A673 (cell line): ENCODE data around the gene CDC42EP2. TPM values are rescaled to one million over a fixed set of nuclear protein-coding genes. Genes with fewer than 3 reads are reported as not detected.

Source experiments
- BruUV-seq: library from RNA; stranded (reverse); fragments of 400-500 nt; replicated peaks from 2 replicates; lab custom pipeline; 2021; lab: Mats Ljungman, UMichigan
- CTCF ChIA-PET: fragments of 300-600 bp; sonication (Branson Sonifier 250); formaldehyde crosslinking; loops from one replicate; lab custom pipeline; 2022; ENCODE audit warnings: antibody characterized with exemption; lab: Charles Lee
- POLR2A ChIA-PET: fragments of 300-600 bp; sonication (Branson Sonifier 250); formaldehyde crosslinking; loops from one replicate; lab custom pipeline; 2022; ENCODE audit warnings: antibody characterized with exemption; ENCODE audit not compliant: low non-redundant PET; lab: Charles Lee
- DNase-seq: peaks from one replicate; pipeline ENCODE4 v3.0.0-alpha.2; 2015; ENCODE audit warnings: low spot score
- H3K27ac ChIP-seq: fragments of 200-600 bp; sonication (generic); 2 replicates; pipeline ENCODE4 v1.5.1; 2016; ENCODE audit warnings: mixed run types, low read depth, mild to moderate bottlenecking, mixed read lengths, antibody characterized with exemption, low read length; ENCODE audit not compliant: poor library complexity, severe bottlenecking
- H3K27me3 ChIP-seq: fragments of 200-600 bp; sonication (generic); replicated peaks from 2 replicates; pipeline ENCODE4 v1.6.1; 2017; ENCODE audit warnings: mixed run types, low read depth, mild to moderate bottlenecking, mixed read lengths, antibody characterized with exemption, low read length; ENCODE audit not compliant: insufficient read depth, poor library complexity
- H3K36me3 ChIP-seq: fragments of 200-600 bp; sonication (generic); 2 replicates; pipeline ENCODE4 v1.6.1; 2016; ENCODE audit warnings: mixed run types, mild to moderate bottlenecking, mixed read lengths, antibody characterized with exemption, low read length; ENCODE audit not compliant: insufficient read depth, poor library complexity, severe bottlenecking
- H3K4me1 ChIP-seq: fragments of 200-600 bp; sonication (generic); 2 replicates; pipeline ENCODE4 v1.6.1; 2017; ENCODE audit warnings: mixed run types, mild to moderate bottlenecking, mixed read lengths, antibody characterized with exemption, low read length; ENCODE audit not compliant: insufficient read depth, poor library complexity, severe bottlenecking
- H3K4me3 ChIP-seq: fragments of 200-600 bp; sonication (generic); 2 replicates; pipeline ENCODE4 v1.5.1; 2016; ENCODE audit warnings: low read depth, mixed run types, mild to moderate bottlenecking, mixed read lengths, low read length; ENCODE audit not compliant: poor library complexity, severe bottlenecking
- H3K9me3 ChIP-seq: fragments of 200-600 bp; sonication (generic); 2 replicates; pipeline ENCODE4 v1.6.1; 2016; ENCODE audit warnings: mixed run types, low read depth, mild to moderate bottlenecking, mixed read lengths, antibody characterized with exemption, low read length; ENCODE audit not compliant: poor library complexity, severe bottlenecking
- EZH2 ChIP-seq: fragments of 200-600 bp; sonication (generic); IDR thresholded peaks from 2 replicates; pipeline ENCODE4 v1.6.1; 2017; ENCODE audit warnings: borderline replicate concordance, low read depth, mild to moderate bottlenecking, mixed read lengths, antibody characterized with exemption, low read length; ENCODE audit not compliant: poor library complexity, severe bottlenecking
- intact Hi-C: fragments of 100-400 bp; cut with micrococcal nuclease; formaldehyde crosslinking; loops from one replicate; pipeline ENCODE4 v1.10.0; 2022; ENCODE audit not compliant: unreplicated experiment
- total RNA-seq: library from RNA; stranded (reverse); gene quantifications from 2 replicates; pipeline ENCODE4 v1.2.3, GENCODE V29; 2021
- TF ChIP-seq, protein P1 (sequence below): fragments of 300-800, 200-600 bp; sonication (generic); conservative IDR thresholded peaks from 2 replicates; pipeline ENCODE4 v1.5.1; 2017; ENCODE audit warnings: low read depth, mild to moderate bottlenecking, antibody characterized with exemption, low read length, moderate library complexity, mixed read lengths

Gene CDC42EP2
- total RNA-seq, 1 experiment from 2014 or later = 4.8 TPM

DNA sequence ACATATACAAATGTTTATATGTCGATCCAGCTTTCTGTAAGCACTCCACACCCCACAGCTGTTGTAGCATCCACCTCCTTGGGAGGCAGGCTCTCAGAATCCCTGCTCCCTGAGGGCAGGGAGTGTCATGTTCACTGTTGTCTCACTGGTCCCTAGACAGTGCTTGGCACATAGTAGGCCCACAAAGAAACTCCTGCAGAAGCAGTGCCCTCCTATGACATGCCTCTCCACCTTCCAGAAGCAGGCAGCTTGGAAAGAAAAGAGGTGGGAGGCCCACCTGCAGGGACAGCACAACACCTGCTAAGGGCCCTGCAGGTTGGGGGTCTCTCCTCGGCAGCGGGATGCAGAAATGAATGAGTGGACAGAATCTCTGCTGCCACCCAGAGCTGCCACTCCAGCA, 11.1 kb upstream of the CDC42EP2 start:
- Histone ChIP-seq H3K27me3 (no peaks in the 10 kb centered on the region), H3K9me3 (no peaks in the 10 kb centered on the region), H3K4me3 (no peak overlapping the region), H3K27ac (no peak overlapping the region), H3K4me1 (peaks cover 11% of the 10 kb centered on the region), H3K36me3 (peaks cover 10% of the 10 kb centered on the region)
- CTCF ChIA-PET = interaction anchor here (0.7 kb wide), 1 partner anchor 27 kb away, joined by 3 read pairs; no protein-coding TSS in a partner anchor
- TF ChIP-seq, protein P1, sequence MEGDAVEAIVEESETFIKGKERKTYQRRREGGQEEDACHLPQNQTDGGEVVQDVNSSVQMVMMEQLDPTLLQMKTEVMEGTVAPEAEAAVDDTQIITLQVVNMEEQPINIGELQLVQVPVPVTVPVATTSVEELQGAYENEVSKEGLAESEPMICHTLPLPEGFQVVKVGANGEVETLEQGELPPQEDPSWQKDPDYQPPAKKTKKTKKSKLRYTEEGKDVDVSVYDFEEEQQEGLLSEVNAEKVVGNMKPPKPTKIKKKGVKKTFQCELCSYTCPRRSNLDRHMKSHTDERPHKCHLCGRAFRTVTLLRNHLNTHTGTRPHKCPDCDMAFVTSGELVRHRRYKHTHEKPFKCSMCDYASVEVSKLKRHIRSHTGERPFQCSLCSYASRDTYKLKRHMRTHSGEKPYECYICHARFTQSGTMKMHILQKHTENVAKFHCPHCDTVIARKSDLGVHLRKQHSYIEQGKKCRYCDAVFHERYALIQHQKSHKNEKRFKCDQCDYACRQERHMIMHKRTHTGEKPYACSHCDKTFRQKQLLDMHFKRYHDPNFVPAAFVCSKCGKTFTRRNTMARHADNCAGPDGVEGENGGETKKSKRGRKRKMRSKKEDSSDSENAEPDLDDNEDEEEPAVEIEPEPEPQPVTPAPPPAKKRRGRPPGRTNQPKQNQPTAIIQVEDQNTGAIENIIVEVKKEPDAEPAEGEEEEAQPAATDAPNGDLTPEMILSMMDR = no peak
- TF ChIP-seq EZH2 = no peak
- POLR2A ChIA-PET = no interaction called here
- no peak for DNase-seq
- no TSS peak for BruUV-seq
- intact Hi-C loops = no loop called here

DNA sequence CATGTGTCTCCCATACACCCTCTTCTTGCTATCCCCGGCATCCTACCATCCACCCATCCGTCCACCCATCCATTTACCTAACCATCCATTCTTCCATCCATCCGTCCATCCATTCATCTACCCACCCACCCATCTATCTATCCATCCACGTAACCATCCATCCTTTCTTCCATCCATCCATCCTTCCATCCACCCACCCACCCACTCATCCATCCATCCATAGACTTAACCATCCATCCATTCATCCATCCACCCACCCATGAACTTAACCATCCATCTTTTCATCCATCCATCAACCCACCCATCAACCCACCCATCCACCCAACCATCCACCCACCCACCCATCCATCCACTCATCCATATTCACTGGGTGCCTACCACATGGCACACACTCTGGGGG, 10.6 kb upstream of the CDC42EP2 start:
- ChIA-PET CTCF (interaction anchor here (0.7 kb wide), 1 partner anchor 26 kb away, joined by 3 read pairs; no protein-coding TSS in a partner anchor), POLR2A (no interaction called here)
- H3K27ac ChIP-seq = no peak overlapping the region
- no peaks in the 10 kb centered on the region for H3K27me3 ChIP-seq
- H3K4me3 ChIP-seq = no peak overlapping the region
- H3K4me1 ChIP-seq = peaks cover 17% of the 10 kb centered on the region
- intact Hi-C loops = no loop called here
- H3K36me3 ChIP-seq = peaks cover 7% of the 10 kb centered on the region
- no peak for DNase-seq
- no peaks in the 10 kb centered on the region for H3K9me3 ChIP-seq
- TF ChIP-seq, protein P1 = no peak
- no peak for TF ChIP-seq EZH2
- no TSS peak for BruUV-seq

DNA sequence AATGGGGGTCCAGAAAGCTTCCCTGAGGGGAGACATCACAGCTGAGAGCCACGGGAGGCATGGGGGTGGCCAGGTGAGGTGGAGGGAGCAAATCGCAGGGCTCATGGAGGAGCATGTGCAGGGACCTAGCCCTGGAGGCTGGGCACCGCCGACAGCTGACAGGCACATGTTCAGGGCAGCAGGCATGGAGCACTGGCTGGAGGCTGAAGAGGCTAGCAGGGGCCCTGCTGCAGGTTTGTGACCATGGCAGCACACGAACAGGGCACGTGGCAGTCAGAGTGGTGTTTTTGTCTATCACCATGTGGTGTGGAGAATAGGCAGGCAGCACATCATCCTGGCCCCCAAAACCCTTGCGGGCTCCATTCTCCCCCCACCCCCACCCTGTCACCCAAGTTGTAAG, 10.1 kb upstream of the CDC42EP2 start:
- CTCF ChIA-PET = no interaction called here
- Histone ChIP-seq H3K27me3 (no peaks in the 10 kb centered on the region), H3K4me1 (peaks cover 17% of the 10 kb centered on the region), H3K36me3 (peaks cover 3% of the 10 kb centered on the region), H3K27ac (no peak overlapping the region), H3K4me3 (no peak overlapping the region), H3K9me3 (no peaks in the 10 kb centered on the region)
- POLR2A ChIA-PET = no interaction called here
- DNase-seq = no peak
- intact Hi-C loops = no loop called here
- no TSS peak for BruUV-seq
- TF ChIP-seq EZH2 = no peak
- TF ChIP-seq, protein P1 = no peak
